Subcutaneous adipose tissue (tissue), 4 donors: ENCODE data around the gene H2BK1. TPM values are rescaled to one million over a fixed set of nuclear protein-coding genes. Genes with fewer than 3 reads are reported as not detected.

Experiments
- total RNA-seq, 4 donors: library from RNA; depleted of rRNA; stranded (reverse); fragments of >200 nt; gene quantifications; one replicate each; pipeline ENCODE4 v1.1.0, GENCODE V29; 2016
- TF ChIP-seq, protein P1 (sequence below): fragments of 450-650 bp; IDR thresholded peaks from one replicate; pipeline ENCODE4 v1.5.1; 2016; ENCODE audit warnings: low read depth, mild to moderate bottlenecking, control low read depth, antibody characterized with exemption, moderate library complexity

H2BK1 gene
- total RNA-seq, 4 donors from 2014 or later: not detected

DNA sequence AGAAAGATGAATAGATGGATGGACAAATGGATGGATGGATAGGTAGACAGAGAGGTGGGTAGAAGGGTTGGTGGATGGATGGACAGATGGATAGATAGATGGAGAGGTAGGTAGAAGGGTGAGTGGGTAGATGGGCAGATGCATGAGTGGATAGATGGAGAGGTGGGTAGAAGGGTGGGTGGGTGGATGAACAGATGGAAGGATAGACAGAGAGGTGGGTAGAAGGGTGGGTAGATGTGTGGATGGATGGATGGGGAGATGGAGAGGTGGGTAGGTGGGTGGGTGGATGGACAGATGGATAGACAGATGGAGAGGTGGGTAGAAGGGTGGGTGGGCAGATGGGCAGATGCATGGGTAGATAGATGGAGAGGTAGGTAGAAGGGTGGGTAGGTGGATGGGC is 12.4 kb downstream of the H2BK1 start:
- TF ChIP-seq, protein P1, sequence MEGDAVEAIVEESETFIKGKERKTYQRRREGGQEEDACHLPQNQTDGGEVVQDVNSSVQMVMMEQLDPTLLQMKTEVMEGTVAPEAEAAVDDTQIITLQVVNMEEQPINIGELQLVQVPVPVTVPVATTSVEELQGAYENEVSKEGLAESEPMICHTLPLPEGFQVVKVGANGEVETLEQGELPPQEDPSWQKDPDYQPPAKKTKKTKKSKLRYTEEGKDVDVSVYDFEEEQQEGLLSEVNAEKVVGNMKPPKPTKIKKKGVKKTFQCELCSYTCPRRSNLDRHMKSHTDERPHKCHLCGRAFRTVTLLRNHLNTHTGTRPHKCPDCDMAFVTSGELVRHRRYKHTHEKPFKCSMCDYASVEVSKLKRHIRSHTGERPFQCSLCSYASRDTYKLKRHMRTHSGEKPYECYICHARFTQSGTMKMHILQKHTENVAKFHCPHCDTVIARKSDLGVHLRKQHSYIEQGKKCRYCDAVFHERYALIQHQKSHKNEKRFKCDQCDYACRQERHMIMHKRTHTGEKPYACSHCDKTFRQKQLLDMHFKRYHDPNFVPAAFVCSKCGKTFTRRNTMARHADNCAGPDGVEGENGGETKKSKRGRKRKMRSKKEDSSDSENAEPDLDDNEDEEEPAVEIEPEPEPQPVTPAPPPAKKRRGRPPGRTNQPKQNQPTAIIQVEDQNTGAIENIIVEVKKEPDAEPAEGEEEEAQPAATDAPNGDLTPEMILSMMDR: no peak

DNA sequence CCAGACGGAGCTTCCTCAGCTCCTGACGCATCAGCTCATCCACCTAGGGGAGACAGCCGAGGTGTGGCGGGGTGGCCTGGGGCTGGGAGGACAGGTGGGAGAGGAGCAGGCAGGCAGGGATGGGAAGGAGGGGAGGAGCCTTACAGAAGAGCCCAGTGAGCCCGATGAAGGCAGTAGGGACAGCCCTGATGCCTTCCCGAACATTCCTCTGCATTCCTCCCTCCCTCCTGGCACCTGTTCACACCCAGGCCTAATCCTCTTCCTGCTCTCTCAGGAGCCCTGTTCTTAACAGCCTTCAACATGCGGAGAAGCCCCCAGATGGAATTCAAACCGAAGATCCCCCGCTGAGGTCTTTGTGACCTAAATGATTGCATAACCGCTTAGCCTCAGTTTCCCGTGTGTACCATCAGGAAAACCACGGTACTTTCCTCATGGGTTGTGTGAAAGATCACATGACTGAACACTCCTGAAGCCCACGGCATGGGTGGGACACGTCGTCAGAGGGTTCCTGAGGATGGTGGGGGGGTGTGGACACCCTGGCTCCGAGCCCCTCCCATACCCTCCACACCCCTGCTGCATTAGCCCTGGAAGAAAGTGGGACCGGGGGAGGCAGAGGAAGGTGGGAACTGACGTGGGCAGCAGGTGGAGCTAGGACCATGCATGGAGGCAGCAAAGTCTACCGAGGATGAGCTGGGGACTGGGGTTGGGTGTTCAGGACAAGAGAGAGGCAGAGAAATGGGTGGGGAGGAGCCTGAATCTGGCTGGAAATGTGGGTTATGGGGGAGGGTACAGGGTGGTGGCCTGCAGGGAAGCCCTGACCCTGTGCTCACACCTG is 14.5 kb downstream of the H2BK1 start:
- TF ChIP-seq, protein P1: no peak

DNA sequence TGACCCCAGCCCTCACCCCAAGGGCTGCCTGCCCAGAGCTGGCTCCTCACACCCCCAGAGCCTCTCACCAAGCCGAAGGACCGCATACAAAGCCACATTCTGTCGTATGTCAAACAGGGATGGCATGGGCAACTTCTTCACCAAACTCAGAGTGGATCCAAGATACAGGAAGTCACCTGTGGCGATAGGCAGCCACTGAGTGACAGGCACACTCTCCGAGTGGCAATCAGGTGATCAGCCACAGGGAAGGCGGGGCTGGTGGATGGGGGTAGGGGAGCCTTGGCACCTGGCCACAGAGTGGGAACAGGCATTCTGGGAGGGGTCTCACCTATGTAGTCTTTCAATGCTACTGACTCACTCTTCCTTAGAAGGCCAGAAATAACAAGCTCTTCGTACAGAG is 16.1 kb downstream of the H2BK1 start:
- TF ChIP-seq, protein P1: no peak

GRCh38 chr7:151193203-151193978 is 16.9 kb downstream of the H2BK1 start:
- TF ChIP-seq, protein P1: no peak

GRCh38 chr7:151192002-151192539 is 18.2 kb downstream of the H2BK1 start:
- TF ChIP-seq, protein P1: no peak

DNA sequence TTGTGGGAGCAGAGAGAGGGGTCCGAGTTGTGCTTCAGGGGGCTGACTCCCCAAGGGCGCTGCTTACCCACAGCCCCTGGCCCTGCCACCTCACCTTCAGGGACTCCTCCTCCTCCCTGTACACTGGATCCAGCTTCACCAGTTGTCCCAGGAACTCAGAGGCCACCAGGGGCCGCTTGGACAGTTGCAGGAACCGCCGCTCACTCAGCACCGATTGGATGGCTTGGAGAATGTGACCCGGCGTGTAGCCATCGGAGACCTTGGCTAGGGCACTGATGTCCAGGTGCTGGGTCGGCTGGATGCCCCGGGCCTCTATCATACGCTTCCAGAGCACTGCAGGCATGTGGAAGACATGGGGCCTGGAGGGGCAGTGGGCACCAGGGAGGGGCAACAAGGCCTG is 18.7 kb downstream of the H2BK1 start:
- TF ChIP-seq, protein P1: no peak

- TF ChIP-seq, protein P1: no peak
Measured at GRCh38 chr7:151189038-151189437, 21.2 kb downstream of the H2BK1 start.
